K562 (cell line): Measurements from ENCODE around the gene SMC3. TPM values are rescaled to one million over a fixed set of nuclear protein-coding genes. Genes with fewer than 3 reads are reported as not detected.

Source experiments
- CTCF ChIP-seq, 3 experiments: IDR thresholded peaks in 2 of 3; conservative IDR thresholded peaks in 1 of 3; 2 replicates each; pipeline ENCODE4 v1.5.1; 2011 to 2012; ENCODE audit warnings: low read length in 3 of 3, mild to moderate bottlenecking in 3 of 3, control low read depth in 2 of 3, improper control_type of control experiment in 1 of 3, inconsistent platforms in 1 of 3, low read depth in 1 of 3, mixed read lengths in 1 of 3, moderate library complexity in 1 of 3; ENCODE audit not compliant: insufficient read depth in 2 of 3
- DPF2 ChIP-seq: fragments of 450-650 bp; IDR thresholded peaks from 2 replicates; pipeline ENCODE4 v1.6.1; 2016
- HIVEP1 ChIP-seq: fragments of 250-450 bp; sonication (Bioruptor Pico); IDR thresholded peaks from 2 replicates; pipeline ENCODE4 v1.4.0; 2020; ENCODE audit warnings: mild to moderate bottlenecking
- HMG20A ChIP-seq: fragments of 450-650 bp; formaldehyde crosslinking; conservative IDR thresholded peaks from 2 replicates; pipeline ENCODE4 v1.4.0; 2020; ENCODE audit warnings: mild to moderate bottlenecking, mixed read lengths
- HOXB6 ChIP-seq: fragments of 250-450 bp; sonication (Bioruptor Pico); IDR thresholded peaks from 2 replicates; pipeline ENCODE4 v1.5.1; 2022; ENCODE audit warnings: mild to moderate bottlenecking, borderline replicate concordance
- IRF1 ChIP-seq: sonication (generic); formaldehyde crosslinking; IDR thresholded peaks from 2 replicates; pipeline ENCODE4 v1.8.0; 2022; ENCODE audit warnings: missing genetic modification reagents, mild to moderate bottlenecking, borderline replicate concordance
- KLF6 ChIP-seq: fragments of 250-450 bp; sonication (Bioruptor Pico); IDR thresholded peaks from 2 replicates; pipeline ENCODE4 v1.4.0; 2020; ENCODE audit warnings: mild to moderate bottlenecking, moderate library complexity, borderline replicate concordance
- RCOR1 ChIP-seq, 2 experiments: IDR thresholded peaks; 2 replicates each; pipeline ENCODE4 v1.6.1; 2012; ENCODE audit warnings: low read depth in 2 of 2, low read length in 2 of 2, borderline replicate concordance in 1 of 2, improper control_type of control experiment in 1 of 2
- SMARCC2 ChIP-seq: fragments of 450-650 bp; IDR thresholded peaks from 2 replicates; pipeline ENCODE4 v1.6.1; 2017; ENCODE audit warnings: antibody characterized with exemption, moderate library complexity, mild to moderate bottlenecking, low read depth
- STAG1 ChIP-seq: sonication (generic); formaldehyde crosslinking; IDR thresholded peaks from 2 replicates; pipeline ENCODE4 v1.5.0; 2020; ENCODE audit warnings: missing genetic modification reagents, borderline replicate concordance
- TAL1 ChIP-seq: fragments of 450-650 bp; IDR thresholded peaks from 2 replicates; pipeline ENCODE4 v1.6.1; 2016; ENCODE audit warnings: mild to moderate bottlenecking
- TCF7 ChIP-seq: sonication (generic); IDR thresholded peaks from 2 replicates; pipeline ENCODE4 v1.6.1; 2016; ENCODE audit warnings: antibody characterized with exemption, borderline replicate concordance
- ZFX ChIP-seq: sonication (generic); formaldehyde crosslinking; IDR thresholded peaks from 2 replicates; pipeline ENCODE4 v1.8.0; 2022; ENCODE audit warnings: mild to moderate bottlenecking, missing genetic modification reagents, moderate library complexity
- ZNF165 ChIP-seq: fragments of 250-450 bp; sonication (Bioruptor Pico); IDR thresholded peaks from 2 replicates; pipeline ENCODE4 v1.4.0; 2020; ENCODE audit warnings: borderline replicate concordance
- ZNF316 ChIP-seq: fragments of 450-650 bp; IDR thresholded peaks from 2 replicates; pipeline ENCODE4 v1.6.1; 2016
- ZNF384 ChIP-seq: IDR thresholded peaks from 2 replicates; pipeline ENCODE4 v1.6.1; 2012; ENCODE audit warnings: low read depth, low read length, improper control_type of control experiment
- ZNF431 ChIP-seq: sonication (generic); formaldehyde crosslinking; IDR thresholded peaks from 2 replicates; pipeline ENCODE4 v1.8.0; 2022; ENCODE audit warnings: mild to moderate bottlenecking, missing genetic modification reagents
- polyA plus RNA-seq, 8 experiments: library from polyadenylated mRNA; depleted of rRNA in 4 of 8; stranded (reverse) in 5 of 8; unstranded in 3 of 8; fragments of >200 nt; fragmentation: Nextera tagmentation in 2 of 8; fragmentation: Illumina TruSeq in 1 of 8; extraction: Ambion mirVana in 2 of 8; extraction: Trizol in 1 of 8; gene quantifications; 2 replicates each; pipeline versions ENCODE4 v1.2.1 to v1.2.3, GENCODE V29; 2011 to 2014; ENCODE audit warnings: inconsistent platforms in 1 of 8, missing spikeins in 1 of 8
- total RNA-seq, 7 experiments: library from RNA; depleted of rRNA in 6 of 7; stranded (reverse); fragments of >200 nt in 6 of 7; fragmentation: Illumina TruSeq in 2 of 7; extraction: Trizol in 2 of 7; gene quantifications; 2 replicates each; pipeline versions ENCODE4 v1.2.1 to v1.2.3, GENCODE V29; 2011 to 2021; ENCODE audit warnings: low replicate concordance in 1 of 7
- TF ChIP-seq, protein P1 (sequence below), 2 experiments: fragments of 250-450 bp in 1 of 2; fragments of 450-650 bp in 1 of 2; sonication (Bioruptor Pico) in 1 of 2; IDR thresholded peaks; 2 replicates each; pipeline versions ENCODE4 v1.6.1 to v1.8.0; 2016 to 2021; ENCODE audit warnings: mild to moderate bottlenecking in 2 of 2, moderate library complexity in 2 of 2, missing compliant biosample characterization in 1 of 2, missing genetic modification characterization in 1 of 2
- TF ChIP-seq, protein P2 (sequence below): sonication (generic); IDR thresholded peaks from 2 replicates; pipeline ENCODE4 v1.6.1; 2016

Gene SMC3
- total and polyA plus RNA-seq, 9 of the 15 experiments (the other 6 are each of a cell fraction or from before 2014, with no cell fraction given): 21.3 to 62.6 (median 39.3) TPM

DNA sequence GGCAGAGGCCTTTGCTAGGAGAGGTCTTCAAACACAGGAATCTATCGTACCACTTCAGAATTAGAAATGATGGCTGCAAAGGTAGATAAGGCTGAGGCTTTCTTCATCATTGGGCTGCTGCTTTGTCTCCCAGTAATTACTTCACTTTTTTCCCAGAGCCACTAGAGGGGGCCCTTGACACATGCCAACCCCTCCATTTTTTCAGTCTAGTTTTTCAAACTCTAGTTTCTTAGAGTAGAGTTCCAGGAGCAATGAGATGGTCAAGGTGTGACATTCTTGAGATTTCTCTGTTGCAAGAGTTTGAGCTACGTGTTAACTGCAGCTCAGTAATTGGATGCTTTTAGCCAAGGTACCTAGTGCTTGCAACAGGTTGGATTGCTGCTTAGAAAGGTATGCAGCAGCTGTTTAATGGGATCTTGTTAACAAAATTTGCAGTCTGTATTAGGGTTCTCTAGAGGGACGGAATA, 42.8 kb downstream of the SMC3 start (continued):
- TF ChIP-seq DPF2 (peak; percentile 58; the same call in 1 of the 2 replicates), HMG20A (CRISPR knock-in tag) (no peak), SMARCC2 (no peak), HIVEP1 (CRISPR knock-in tag) (no peak), ZNF165 (CRISPR knock-in tag) (no peak), CTCF (IDR thresholded peaks at IDR 0.05 in 2 of 3, conservative IDR thresholded peaks at IDR 0.05 in 1 of 3; ENCODE audit: insufficient read depth in 2 of 3, low read depth in 1 of 3, low read length in 3 of 3) (peak; percentile 71 to 91 (median 84)), ZNF431 (CRISPR knock-in tag) (no peak), ZFX (no peak), HOXB6 (CRISPR knock-in tag) (no peak), ZNF316 (no peak), KLF6 (CRISPR knock-in tag) (no peak), TAL1 (peak; percentile 74), IRF1 (CRISPR knock-in tag) (no peak), ZNF384 (peak; percentile 43; the same call in 1 of the 2 replicates), STAG1 (CRISPR knock-in tag) (no peak), RCOR1 (IDR thresholded peaks at IDR 0.05; ENCODE audit: borderline replicate concordance in 1 of 2, low read depth in 2 of 2, low read length in 2 of 2) (peak in 1 of 2 experiments; percentile 62; a peak in 1 of 4 replicates), TCF7 (no peak)
- TF ChIP-seq, protein P1, sequence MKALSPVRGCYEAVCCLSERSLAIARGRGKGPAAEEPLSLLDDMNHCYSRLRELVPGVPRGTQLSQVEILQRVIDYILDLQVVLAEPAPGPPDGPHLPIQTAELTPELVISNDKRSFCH (CRISPR knock-in tag; IDR thresholded peaks at IDR 0.05): no peak
- TF ChIP-seq, protein P1 (tag; IDR thresholded peaks at IDR 0.05): no peak
- TF ChIP-seq, protein P2, sequence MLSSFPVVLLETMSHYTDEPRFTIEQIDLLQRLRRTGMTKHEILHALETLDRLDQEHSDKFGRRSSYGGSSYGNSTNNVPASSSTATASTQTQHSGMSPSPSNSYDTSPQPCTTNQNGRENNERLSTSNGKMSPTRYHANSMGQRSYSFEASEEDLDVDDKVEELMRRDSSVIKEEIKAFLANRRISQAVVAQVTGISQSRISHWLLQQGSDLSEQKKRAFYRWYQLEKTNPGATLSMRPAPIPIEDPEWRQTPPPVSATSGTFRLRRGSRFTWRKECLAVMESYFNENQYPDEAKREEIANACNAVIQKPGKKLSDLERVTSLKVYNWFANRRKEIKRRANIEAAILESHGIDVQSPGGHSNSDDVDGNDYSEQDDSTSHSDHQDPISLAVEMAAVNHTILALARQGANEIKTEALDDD: no peak; the same call in 1 of the 2 replicates
- TF ChIP-seq, all 486 proteins: peak for 26
